GM23338 (cell line): ENCODE results near the gene HBM. TPM values are rescaled to one million over a fixed set of nuclear protein-coding genes. Genes with fewer than 3 reads are reported as not detected.

Experiments
- ATAC-seq: fragments of 200-7000 bp; cut with Tn5 transposase; 3 replicates; pipeline ENCODE4 v1.9.1; 2020
- DNase-seq: peaks from one replicate; pipeline ENCODE4 v3.0.0-alpha.2; 2015; ENCODE audit warnings: low spot score
- H2AFZ ChIP-seq: fragments of 200-600 bp; sonication (generic); 2 replicates; pipeline ENCODE4 v1.8.0; 2016; ENCODE audit warnings: antibody characterized with exemption, mild to moderate bottlenecking, moderate library complexity
- H3F3A ChIP-seq: fragments of 200-600 bp; sonication (generic); replicated peaks from 2 replicates; pipeline ENCODE4 v1.8.0; 2017; ENCODE audit warnings: antibody characterized with exemption, mixed run types, low read depth
- H3K27ac ChIP-seq: fragments of 200-600 bp; sonication (generic); 2 replicates; pipeline ENCODE4 v1.6.1; 2016; ENCODE audit warnings: low read depth
- H3K27me3 ChIP-seq: fragments of 200-600 bp; sonication (generic); 2 replicates; pipeline ENCODE4 v1.8.0; 2016; ENCODE audit warnings: mild to moderate bottlenecking, mixed run types, moderate library complexity; ENCODE audit not compliant: insufficient read depth
- H3K36me3 ChIP-seq: fragments of 200-600 bp; sonication (generic); 2 replicates; pipeline ENCODE4 v1.8.0; 2016; ENCODE audit warnings: mild to moderate bottlenecking; ENCODE audit not compliant: insufficient read depth
- H3K4me1 ChIP-seq: fragments of 200-600 bp; sonication (generic); 2 replicates; pipeline ENCODE4 v1.8.0; 2016; ENCODE audit warnings: mild to moderate bottlenecking, moderate library complexity; ENCODE audit not compliant: insufficient read depth
- H3K4me2 ChIP-seq: fragments of 200-600 bp; sonication (generic); 2 replicates; pipeline ENCODE4 v1.7.1; 2017; ENCODE audit warnings: mixed run types
- H3K4me3 ChIP-seq: fragments of 200-600 bp; sonication (generic); 2 replicates; pipeline ENCODE4 v1.6.1; 2016; ENCODE audit warnings: mixed run types
- H3K79me2 ChIP-seq: fragments of 200-600 bp; sonication (generic); replicated peaks from 2 replicates; pipeline ENCODE4 v1.8.0; 2017; ENCODE audit warnings: mild to moderate bottlenecking; ENCODE audit not compliant: insufficient read depth
- H3K9me2 ChIP-seq: fragments of 200-600 bp; sonication (generic); 2 replicates; pipeline ENCODE4 v1.8.0; 2017; ENCODE audit not compliant: insufficient read depth
- H4K20me1 ChIP-seq: fragments of 200-600 bp; sonication (generic); replicated peaks from 2 replicates; pipeline ENCODE4 v1.8.0; 2017; ENCODE audit warnings: mild to moderate bottlenecking; ENCODE audit not compliant: insufficient read depth
- H3K27ac Mint-ChIP-seq: 2 replicates; pipeline ENCODE4 v1.8.0; 2020; ENCODE audit warnings: inconsistent platforms, mild to moderate bottlenecking, moderate library complexity, mixed read lengths
- H3K27me3 Mint-ChIP-seq: 3 replicates; pipeline ENCODE4 v1.8.0; 2022; ENCODE audit warnings: low read depth, mild to moderate bottlenecking, moderate library complexity, mixed read lengths, inconsistent platforms; ENCODE audit not compliant: insufficient read depth, poor library complexity
- H3K36me3 Mint-ChIP-seq: 3 replicates; pipeline ENCODE4 v1.8.0; 2021; ENCODE audit warnings: low read depth, mild to moderate bottlenecking, inconsistent platforms, moderate library complexity, mixed read lengths
- H3K4me1 Mint-ChIP-seq: 3 replicates; pipeline ENCODE4 v1.8.0; 2020; ENCODE audit warnings: mild to moderate bottlenecking, inconsistent platforms, mixed read lengths
- H3K4me3 Mint-ChIP-seq: 3 replicates; pipeline ENCODE4 v1.8.0; 2021; ENCODE audit warnings: moderate library complexity, mild to moderate bottlenecking, inconsistent platforms, mixed read lengths
- H3K9me3 Mint-ChIP-seq: 3 replicates; pipeline ENCODE4 v1.8.0; 2020; ENCODE audit warnings: moderate library complexity, mild to moderate bottlenecking, inconsistent platforms, mixed read lengths
- CREB1 ChIP-seq: fragments of 250-450 bp; sonication (Bioruptor Pico); IDR thresholded peaks from 2 replicates; pipeline ENCODE4 v1.5.0; 2020; ENCODE audit warnings: low read depth, mild to moderate bottlenecking, moderate library complexity
- EZH2 ChIP-seq: fragments of 200-600 bp; sonication (generic); IDR thresholded peaks from one replicate; pipeline ENCODE4 v1.8.0; 2017; ENCODE audit warnings: antibody characterized with exemption, mild to moderate bottlenecking, low read depth; ENCODE audit not compliant: unreplicated experiment
- EZH2phosphoT487 ChIP-seq: fragments of 200-600 bp; sonication (generic); IDR thresholded peaks from one replicate; pipeline ENCODE4 v1.8.1; 2018; ENCODE audit warnings: antibody characterized with exemption; ENCODE audit not compliant: unreplicated experiment
- JUNB ChIP-seq: IDR thresholded peaks from one replicate; pipeline ENCODE4 v1.6.1; 2016; ENCODE audit warnings: antibody characterized with exemption; ENCODE audit not compliant: unreplicated experiment
- NANOG ChIP-seq: IDR thresholded peaks from 2 replicates; pipeline ENCODE4 v1.6.1; 2016; ENCODE audit warnings: antibody characterized with exemption, borderline replicate concordance
- POLR2AphosphoS5 ChIP-seq: IDR thresholded peaks from 2 replicates; pipeline ENCODE4 v1.6.1; 2016; ENCODE audit warnings: antibody characterized with exemption, low read depth
- STAT1 ChIP-seq: IDR thresholded peaks from one replicate; pipeline ENCODE4 v1.6.1; 2016; ENCODE audit warnings: antibody characterized with exemption; ENCODE audit not compliant: unreplicated experiment
- ZNF114 ChIP-seq: fragments of 250-450 bp; sonication (Bioruptor Pico); IDR thresholded peaks from 2 replicates; pipeline ENCODE4 v1.5.0; 2020; ENCODE audit warnings: mild to moderate bottlenecking, moderate library complexity
- ZNF331 ChIP-seq: fragments of 250-450 bp; sonication (Bioruptor Pico); IDR thresholded peaks from 2 replicates; pipeline ENCODE4 v1.5.0; 2020; ENCODE audit warnings: low read depth, mild to moderate bottlenecking, moderate library complexity
- polyA plus RNA-seq: library from polyadenylated mRNA; unstranded; fragments of >200 nt; fragmentation: Nextera tagmentation; extraction: Ambion mirVana; gene quantifications from 2 replicates; pipeline ENCODE4 v1.2.1, GENCODE V29; 2016
- total RNA-seq: library from RNA; depleted of rRNA; stranded (reverse); fragments of >200 nt; shearing (Covaris generic); gene quantifications from 2 replicates; pipeline ENCODE4 v1.2.3, GENCODE V29; 2014
- TF ChIP-seq, protein P1 (sequence below): IDR thresholded peaks from one replicate; pipeline ENCODE4 v1.6.1; 2018; ENCODE audit warnings: antibody characterized with exemption; ENCODE audit not compliant: unreplicated experiment
- TF ChIP-seq, protein P2 (sequence below): fragments of 250-450 bp; sonication (Bioruptor Pico); IDR thresholded peaks from 2 replicates; pipeline ENCODE4 v1.5.0; 2020; ENCODE audit warnings: mild to moderate bottlenecking, moderate library complexity
- TF ChIP-seq, protein P3 (sequence below), 2 experiments: fragments of 200-600 bp in 1 of 2; sonication (generic) in 1 of 2; conservative IDR thresholded peaks; 2 replicates each; pipeline versions ENCODE4 v1.5.1 to v1.6.1; 2016 to 2017; ENCODE audit warnings: antibody characterized with exemption in 2 of 2, low read depth in 2 of 2, mild to moderate bottlenecking in 2 of 2, moderate library complexity in 1 of 2
- TF ChIP-seq, protein P4 (sequence below): IDR thresholded peaks from 2 replicates; pipeline ENCODE4 v1.6.1; 2016; ENCODE audit warnings: antibody characterized with exemption

The HBM gene
- total and polyA plus RNA-seq, 2 experiments from 2014 or later, result not detected

DNA sequence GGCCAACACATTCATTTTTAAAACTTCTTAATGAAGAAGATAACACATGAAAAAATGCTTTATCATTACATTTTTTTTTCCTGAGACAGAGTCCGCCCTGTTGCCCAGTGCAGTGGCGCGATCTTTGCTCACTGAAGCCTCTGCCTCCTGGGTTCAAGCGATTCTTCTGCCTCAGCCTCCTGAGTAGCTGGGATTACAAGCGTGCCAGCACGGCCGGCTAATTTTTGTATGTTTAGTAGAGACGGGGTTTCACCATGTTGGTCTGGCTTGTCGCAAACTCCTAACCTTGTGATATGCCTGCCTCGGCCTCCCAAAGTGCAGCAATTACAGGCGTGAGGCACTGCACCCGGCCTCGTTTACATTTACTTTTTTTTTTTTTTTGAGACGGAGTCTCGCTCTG lies 27.7 kb downstream of the HBM start:
- H3K4me2 ChIP-seq, result no peak overlapping the region
- Mint-ChIP-seq H3K9me3 (no peaks in the 10 kb centered on the region), H3K4me3 (no peak overlapping the region), H3K4me1 (no peaks in the 10 kb centered on the region), H3K27ac (no peak overlapping the region), H3K27me3 (peaks cover 2% of the 10 kb centered on the region), H3K36me3 (peaks cover 93% of the 10 kb centered on the region)
- no peak overlapping the region for H3K27ac ChIP-seq
- no peaks in the 10 kb centered on the region for H3K9me2 ChIP-seq
- peaks cover 15% of the 10 kb centered on the region; the same call in 1 of the 2 replicates for H3K79me2 ChIP-seq
- peaks cover 16% of the 10 kb centered on the region for H4K20me1 ChIP-seq
- H3K4me1 ChIP-seq, result no peaks in the 10 kb centered on the region
- H3K27me3 ChIP-seq, result no peaks in the 10 kb centered on the region
- no peak overlapping the region for H2AFZ ChIP-seq
- DNase-seq (no peak), ATAC-seq (no peak)
- H3K36me3 ChIP-seq, result peaks cover 88% of the 10 kb centered on the region
- no peak overlapping the region for H3K4me3 ChIP-seq
- TF ChIP-seq, protein P1, sequence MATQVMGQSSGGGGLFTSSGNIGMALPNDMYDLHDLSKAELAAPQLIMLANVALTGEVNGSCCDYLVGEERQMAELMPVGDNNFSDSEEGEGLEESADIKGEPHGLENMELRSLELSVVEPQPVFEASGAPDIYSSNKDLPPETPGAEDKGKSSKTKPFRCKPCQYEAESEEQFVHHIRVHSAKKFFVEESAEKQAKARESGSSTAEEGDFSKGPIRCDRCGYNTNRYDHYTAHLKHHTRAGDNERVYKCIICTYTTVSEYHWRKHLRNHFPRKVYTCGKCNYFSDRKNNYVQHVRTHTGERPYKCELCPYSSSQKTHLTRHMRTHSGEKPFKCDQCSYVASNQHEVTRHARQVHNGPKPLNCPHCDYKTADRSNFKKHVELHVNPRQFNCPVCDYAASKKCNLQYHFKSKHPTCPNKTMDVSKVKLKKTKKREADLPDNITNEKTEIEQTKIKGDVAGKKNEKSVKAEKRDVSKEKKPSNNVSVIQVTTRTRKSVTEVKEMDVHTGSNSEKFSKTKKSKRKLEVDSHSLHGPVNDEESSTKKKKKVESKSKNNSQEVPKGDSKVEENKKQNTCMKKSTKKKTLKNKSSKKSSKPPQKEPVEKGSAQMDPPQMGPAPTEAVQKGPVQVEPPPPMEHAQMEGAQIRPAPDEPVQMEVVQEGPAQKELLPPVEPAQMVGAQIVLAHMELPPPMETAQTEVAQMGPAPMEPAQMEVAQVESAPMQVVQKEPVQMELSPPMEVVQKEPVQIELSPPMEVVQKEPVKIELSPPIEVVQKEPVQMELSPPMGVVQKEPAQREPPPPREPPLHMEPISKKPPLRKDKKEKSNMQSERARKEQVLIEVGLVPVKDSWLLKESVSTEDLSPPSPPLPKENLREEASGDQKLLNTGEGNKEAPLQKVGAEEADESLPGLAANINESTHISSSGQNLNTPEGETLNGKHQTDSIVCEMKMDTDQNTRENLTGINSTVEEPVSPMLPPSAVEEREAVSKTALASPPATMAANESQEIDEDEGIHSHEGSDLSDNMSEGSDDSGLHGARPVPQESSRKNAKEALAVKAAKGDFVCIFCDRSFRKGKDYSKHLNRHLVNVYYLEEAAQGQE, result no peak
- TF ChIP-seq ZNF331 (no peak), CREB1 (CRISPR knock-in tag) (no peak), NANOG (no peak), EZH2phosphoT487 (no peak), JUNB (no peak), ZNF114 (no peak), POLR2AphosphoS5 (no peak), STAT1 (no peak), EZH2 (no peak)
- TF ChIP-seq, protein P2, sequence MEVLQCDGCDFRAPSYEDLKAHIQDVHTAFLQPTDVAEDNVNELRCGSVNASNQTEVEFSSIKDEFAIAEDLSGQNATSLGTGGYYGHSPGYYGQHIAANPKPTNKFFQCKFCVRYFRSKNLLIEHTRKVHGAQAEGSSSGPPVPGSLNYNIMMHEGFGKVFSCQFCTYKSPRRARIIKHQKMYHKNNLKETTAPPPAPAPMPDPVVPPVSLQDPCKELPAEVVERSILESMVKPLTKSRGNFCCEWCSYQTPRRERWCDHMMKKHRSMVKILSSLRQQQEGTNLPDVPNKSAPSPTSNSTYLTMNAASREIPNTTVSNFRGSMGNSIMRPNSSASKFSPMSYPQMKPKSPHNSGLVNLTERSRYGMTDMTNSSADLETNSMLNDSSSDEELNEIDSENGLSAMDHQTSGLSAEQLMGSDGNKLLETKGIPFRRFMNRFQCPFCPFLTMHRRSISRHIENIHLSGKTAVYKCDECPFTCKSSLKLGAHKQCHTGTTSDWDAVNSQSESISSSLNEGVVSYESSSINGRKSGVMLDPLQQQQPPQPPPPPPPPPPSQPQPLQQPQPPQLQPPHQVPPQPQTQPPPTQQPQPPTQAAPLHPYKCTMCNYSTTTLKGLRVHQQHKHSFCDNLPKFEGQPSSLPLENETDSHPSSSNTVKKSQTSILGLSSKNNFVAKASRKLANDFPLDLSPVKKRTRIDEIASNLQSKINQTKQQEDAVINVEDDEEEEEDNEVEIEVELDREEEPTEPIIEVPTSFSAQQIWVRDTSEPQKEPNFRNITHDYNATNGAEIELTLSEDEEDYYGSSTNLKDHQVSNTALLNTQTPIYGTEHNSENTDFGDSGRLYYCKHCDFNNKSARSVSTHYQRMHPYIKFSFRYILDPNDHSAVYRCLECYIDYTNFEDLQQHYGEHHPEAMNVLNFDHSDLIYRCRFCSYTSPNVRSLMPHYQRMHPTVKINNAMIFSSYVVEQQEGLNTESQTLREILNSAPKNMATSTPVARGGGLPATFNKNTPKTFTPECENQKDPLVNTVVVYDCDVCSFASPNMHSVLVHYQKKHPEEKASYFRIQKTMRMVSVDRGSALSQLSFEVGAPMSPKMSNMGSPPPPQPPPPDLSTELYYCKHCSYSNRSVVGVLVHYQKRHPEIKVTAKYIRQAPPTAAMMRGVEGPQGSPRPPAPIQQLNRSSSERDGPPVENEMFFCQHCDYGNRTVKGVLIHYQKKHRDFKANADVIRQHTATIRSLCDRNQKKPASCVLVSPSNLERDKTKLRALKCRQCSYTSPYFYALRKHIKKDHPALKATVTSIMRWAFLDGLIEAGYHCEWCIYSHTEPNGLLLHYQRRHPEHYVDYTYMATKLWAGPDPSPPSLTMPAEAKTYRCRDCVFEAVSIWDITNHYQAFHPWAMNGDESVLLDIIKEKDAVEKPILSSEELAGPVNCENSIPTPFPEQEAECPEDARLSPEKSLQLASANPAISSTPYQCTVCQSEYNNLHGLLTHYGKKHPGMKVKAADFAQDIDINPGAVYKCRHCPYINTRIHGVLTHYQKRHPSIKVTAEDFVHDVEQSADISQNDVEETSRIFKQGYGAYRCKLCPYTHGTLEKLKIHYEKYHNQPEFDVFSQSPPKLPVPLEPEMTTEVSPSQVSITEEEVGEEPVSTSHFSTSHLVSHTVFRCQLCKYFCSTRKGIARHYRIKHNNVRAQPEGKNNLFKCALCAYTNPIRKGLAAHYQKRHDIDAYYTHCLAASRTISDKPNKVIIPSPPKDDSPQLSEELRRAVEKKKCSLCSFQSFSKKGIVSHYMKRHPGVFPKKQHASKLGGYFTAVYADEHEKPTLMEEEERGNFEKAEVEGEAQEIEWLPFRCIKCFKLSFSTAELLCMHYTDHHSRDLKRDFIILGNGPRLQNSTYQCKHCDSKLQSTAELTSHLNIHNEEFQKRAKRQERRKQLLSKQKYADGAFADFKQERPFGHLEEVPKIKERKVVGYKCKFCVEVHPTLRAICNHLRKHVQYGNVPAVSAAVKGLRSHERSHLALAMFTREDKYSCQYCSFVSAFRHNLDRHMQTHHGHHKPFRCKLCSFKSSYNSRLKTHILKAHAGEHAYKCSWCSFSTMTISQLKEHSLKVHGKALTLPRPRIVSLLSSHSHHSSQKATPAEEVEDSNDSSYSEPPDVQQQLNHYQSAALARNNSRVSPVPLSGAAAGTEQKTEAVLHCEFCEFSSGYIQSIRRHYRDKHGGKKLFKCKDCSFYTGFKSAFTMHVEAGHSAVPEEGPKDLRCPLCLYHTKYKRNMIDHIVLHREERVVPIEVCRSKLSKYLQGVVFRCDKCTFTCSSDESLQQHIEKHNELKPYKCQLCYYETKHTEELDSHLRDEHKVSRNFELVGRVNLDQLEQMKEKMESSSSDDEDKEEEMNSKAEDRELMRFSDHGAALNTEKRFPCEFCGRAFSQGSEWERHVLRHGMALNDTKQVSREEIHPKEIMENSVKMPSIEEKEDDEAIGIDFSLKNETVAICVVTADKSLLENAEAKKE (CRISPR knock-in tag), result no peak
- TF ChIP-seq, protein P3, sequence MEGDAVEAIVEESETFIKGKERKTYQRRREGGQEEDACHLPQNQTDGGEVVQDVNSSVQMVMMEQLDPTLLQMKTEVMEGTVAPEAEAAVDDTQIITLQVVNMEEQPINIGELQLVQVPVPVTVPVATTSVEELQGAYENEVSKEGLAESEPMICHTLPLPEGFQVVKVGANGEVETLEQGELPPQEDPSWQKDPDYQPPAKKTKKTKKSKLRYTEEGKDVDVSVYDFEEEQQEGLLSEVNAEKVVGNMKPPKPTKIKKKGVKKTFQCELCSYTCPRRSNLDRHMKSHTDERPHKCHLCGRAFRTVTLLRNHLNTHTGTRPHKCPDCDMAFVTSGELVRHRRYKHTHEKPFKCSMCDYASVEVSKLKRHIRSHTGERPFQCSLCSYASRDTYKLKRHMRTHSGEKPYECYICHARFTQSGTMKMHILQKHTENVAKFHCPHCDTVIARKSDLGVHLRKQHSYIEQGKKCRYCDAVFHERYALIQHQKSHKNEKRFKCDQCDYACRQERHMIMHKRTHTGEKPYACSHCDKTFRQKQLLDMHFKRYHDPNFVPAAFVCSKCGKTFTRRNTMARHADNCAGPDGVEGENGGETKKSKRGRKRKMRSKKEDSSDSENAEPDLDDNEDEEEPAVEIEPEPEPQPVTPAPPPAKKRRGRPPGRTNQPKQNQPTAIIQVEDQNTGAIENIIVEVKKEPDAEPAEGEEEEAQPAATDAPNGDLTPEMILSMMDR (conservative IDR thresholded peaks at IDR 0.05; ENCODE audit: low read depth in 2 of 2), result no peak
- TF ChIP-seq, protein P4, sequence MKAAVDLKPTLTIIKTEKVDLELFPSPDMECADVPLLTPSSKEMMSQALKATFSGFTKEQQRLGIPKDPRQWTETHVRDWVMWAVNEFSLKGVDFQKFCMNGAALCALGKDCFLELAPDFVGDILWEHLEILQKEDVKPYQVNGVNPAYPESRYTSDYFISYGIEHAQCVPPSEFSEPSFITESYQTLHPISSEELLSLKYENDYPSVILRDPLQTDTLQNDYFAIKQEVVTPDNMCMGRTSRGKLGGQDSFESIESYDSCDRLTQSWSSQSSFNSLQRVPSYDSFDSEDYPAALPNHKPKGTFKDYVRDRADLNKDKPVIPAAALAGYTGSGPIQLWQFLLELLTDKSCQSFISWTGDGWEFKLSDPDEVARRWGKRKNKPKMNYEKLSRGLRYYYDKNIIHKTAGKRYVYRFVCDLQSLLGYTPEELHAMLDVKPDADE, result no peak
- peaks cover 43% of the 10 kb centered on the region for H3F3A ChIP-seq
